HEK293 (cell line): ENCODE data around the gene UBQLN1.
A peak's percentile ranks its signal among the peaks of the same experiment; 100 is the strongest.

ENCODE experiments used
- AEBP2 ChIP-seq: fragments of 450-650 bp; formaldehyde crosslinking; IDR thresholded peaks from 2 replicates; pipeline ENCODE4 v1.5.1; 2016; ENCODE audit warnings: missing biosample characterization, missing genetic modification characterization, borderline replicate concordance
- CTCF ChIP-seq: fragments of 450-650 bp; formaldehyde crosslinking; IDR thresholded peaks from 2 replicates; pipeline ENCODE4 v1.5.1; 2016; ENCODE audit warnings: missing biosample characterization, missing genetic modification characterization
- GFI1B ChIP-seq: fragments of 450-650 bp; formaldehyde crosslinking; IDR thresholded peaks from 2 replicates; pipeline ENCODE4 v1.5.1; 2016; ENCODE audit warnings: missing biosample characterization, missing genetic modification characterization
- KLF10 ChIP-seq: fragments of 450-650 bp; IDR thresholded peaks from 2 replicates; pipeline ENCODE4 v1.5.1; 2018; ENCODE audit warnings: missing biosample characterization, mild to moderate bottlenecking, missing genetic modification characterization
- KLF8 ChIP-seq: fragments of 450-650 bp; formaldehyde crosslinking; IDR thresholded peaks from 2 replicates; pipeline ENCODE4 v1.5.1; 2016; ENCODE audit warnings: missing biosample characterization, missing genetic modification characterization
- PRDM6 ChIP-seq: fragments of 450-650 bp; formaldehyde crosslinking; IDR thresholded peaks from 2 replicates; pipeline ENCODE4 v1.5.1; 2017; ENCODE audit warnings: missing biosample characterization, missing genetic modification characterization
- SCRT1 ChIP-seq: fragments of 450-650 bp; formaldehyde crosslinking; IDR thresholded peaks from 2 replicates; pipeline ENCODE4 v1.5.1; 2016; ENCODE audit warnings: missing biosample characterization, missing genetic modification characterization, borderline replicate concordance
- ZBTB10 ChIP-seq: fragments of 450-650 bp; formaldehyde crosslinking; IDR thresholded peaks from 2 replicates; pipeline ENCODE4 v1.5.1; 2016; ENCODE audit warnings: missing biosample characterization, missing genetic modification characterization
- ZBTB26 ChIP-seq: fragments of 450-650 bp; formaldehyde crosslinking; optimal IDR thresholded peaks from 2 replicates; pipeline ENCODE3; 2016; ENCODE audit warnings: missing biosample characterization, mild to moderate bottlenecking, missing genetic modification characterization
- ZFP41 ChIP-seq: fragments of 450-650 bp; formaldehyde crosslinking; IDR thresholded peaks from 2 replicates; pipeline ENCODE4 v1.5.1; 2016; ENCODE audit warnings: missing biosample characterization, missing genetic modification characterization, borderline replicate concordance
- ZFP69B ChIP-seq: fragments of 450-650 bp; formaldehyde crosslinking; IDR thresholded peaks from 2 replicates; pipeline ENCODE4 v1.5.1; 2016; ENCODE audit warnings: missing biosample characterization, missing genetic modification characterization
- ZNF10 ChIP-seq: fragments of 450-650 bp; formaldehyde crosslinking; IDR thresholded peaks from 2 replicates; pipeline ENCODE4 v1.5.1; 2017; ENCODE audit warnings: missing biosample characterization, missing genetic modification characterization
- ZNF140 ChIP-seq: fragments of 450-650 bp; formaldehyde crosslinking; IDR thresholded peaks from 2 replicates; pipeline ENCODE4 v1.5.1; 2016; ENCODE audit warnings: missing biosample characterization, missing genetic modification characterization
- ZNF146 ChIP-seq: fragments of 450-650 bp; formaldehyde crosslinking; IDR thresholded peaks from 2 replicates; pipeline ENCODE4 v1.5.1; 2016; ENCODE audit warnings: missing biosample characterization, missing genetic modification characterization
- ZNF24 ChIP-seq: fragments of 450-650 bp; formaldehyde crosslinking; IDR thresholded peaks from 2 replicates; pipeline ENCODE4 v1.5.1; 2016; ENCODE audit warnings: missing biosample characterization, missing genetic modification characterization
- ZNF248 ChIP-seq: fragments of 450-650 bp; formaldehyde crosslinking; IDR thresholded peaks from 2 replicates; pipeline ENCODE4 v1.5.1; 2017; ENCODE audit warnings: missing biosample characterization, missing genetic modification characterization
- ZNF311 ChIP-seq: fragments of 450-650 bp; formaldehyde crosslinking; IDR thresholded peaks from 2 replicates; pipeline ENCODE4 v1.5.1; 2017; ENCODE audit warnings: missing biosample characterization, missing genetic modification characterization, borderline replicate concordance
- ZNF354C ChIP-seq: fragments of 450-650 bp; formaldehyde crosslinking; IDR thresholded peaks from 2 replicates; pipeline ENCODE4 v1.5.1; 2016; ENCODE audit warnings: missing biosample characterization, missing genetic modification characterization, low read depth, borderline replicate concordance
- ZNF423 ChIP-seq: fragments of 450-650 bp; formaldehyde crosslinking; IDR thresholded peaks from 2 replicates; pipeline ENCODE4 v1.5.1; 2016; ENCODE audit warnings: missing biosample characterization, missing genetic modification characterization
- ZNF48 ChIP-seq: fragments of 450-650 bp; formaldehyde crosslinking; IDR thresholded peaks from 2 replicates; pipeline ENCODE4 v1.5.1; 2016; ENCODE audit warnings: missing biosample characterization, missing genetic modification characterization
- ZNF521 ChIP-seq: fragments of 450-650 bp; formaldehyde crosslinking; IDR thresholded peaks from 2 replicates; pipeline ENCODE4 v1.5.1; 2017; ENCODE audit warnings: missing biosample characterization, mild to moderate bottlenecking, missing genetic modification characterization
- ZNF530 ChIP-seq: fragments of 450-650 bp; formaldehyde crosslinking; IDR thresholded peaks from 2 replicates; pipeline ENCODE4 v1.5.1; 2016; ENCODE audit warnings: low read depth, missing biosample characterization, missing genetic modification characterization
- ZNF580 ChIP-seq: fragments of 450-650 bp; formaldehyde crosslinking; IDR thresholded peaks from 2 replicates; pipeline ENCODE4 v1.5.1; 2016; ENCODE audit warnings: missing biosample characterization, missing genetic modification characterization
- ZNF585B ChIP-seq: fragments of 450-650 bp; formaldehyde crosslinking; IDR thresholded peaks from 2 replicates; pipeline ENCODE4 v1.5.1; 2016; ENCODE audit warnings: missing biosample characterization, missing genetic modification characterization
- ZNF621 ChIP-seq: fragments of 450-650 bp; formaldehyde crosslinking; IDR thresholded peaks from 2 replicates; pipeline ENCODE4 v1.5.1; 2017; ENCODE audit warnings: missing biosample characterization, missing genetic modification characterization
- ZNF664 ChIP-seq: fragments of 450-650 bp; formaldehyde crosslinking; IDR thresholded peaks from 2 replicates; pipeline ENCODE4 v1.5.1; 2016; ENCODE audit warnings: missing biosample characterization, missing genetic modification characterization
- ZNF747 ChIP-seq: fragments of 450-650 bp; formaldehyde crosslinking; IDR thresholded peaks from 2 replicates; pipeline ENCODE4 v1.5.1; 2016; ENCODE audit warnings: missing biosample characterization, missing genetic modification characterization

UBQLN1 gene

GRCh38 chr9:83707768-83708514, at the start of gene UBQLN1 (continued):
- TF ChIP-seq CTCF (0 out of 2 replicates have a peak, but pooled peaks have one; percentile 54), ZNF530 (tag by site-specific recombination) (no peak), ZNF580 (tag by site-specific recombination) (peak; percentile 20; the same call in 1 of the 2 replicates), ZNF48 (tag by site-specific recombination) (no peak), ZNF585B (no peak), GFI1B (tag by site-specific recombination) (no peak), ZNF521 (no peak), ZBTB26 (tag by site-specific recombination) (peak; percentile 96), ZNF311 (no peak), AEBP2 (no peak), ZNF10 (tag by site-specific recombination) (no peak; the same call in 1 of the 2 replicates), ZNF354C (tag by site-specific recombination) (no peak), ZFP69B (peak; percentile 76; the same call in 1 of the 2 replicates), ZNF664 (tag by site-specific recombination) (no peak), ZNF146 (no peak; the same call in 1 of the 2 replicates), ZFP41 (tag by site-specific recombination) (no peak), KLF10 (tag by site-specific recombination) (no peak), ZNF140 (no peak), ZNF747 (tag by site-specific recombination) (no peak), ZNF621 (tag by site-specific recombination) (no peak), ZNF248 (tag by site-specific recombination) (no peak), ZNF24 (tag by site-specific recombination) (peak; percentile 38; the same call in 1 of the 2 replicates), KLF8 (tag by site-specific recombination) (peak; percentile 75; the same call in 1 of the 2 replicates), ZNF423 (no peak), SCRT1 (tag by site-specific recombination) (no peak), ZBTB10 (tag by site-specific recombination) (no peak), PRDM6 (no peak; the same call in 1 of the 2 replicates)
